ENCODE data around the gene ENTR1.

DNA sequence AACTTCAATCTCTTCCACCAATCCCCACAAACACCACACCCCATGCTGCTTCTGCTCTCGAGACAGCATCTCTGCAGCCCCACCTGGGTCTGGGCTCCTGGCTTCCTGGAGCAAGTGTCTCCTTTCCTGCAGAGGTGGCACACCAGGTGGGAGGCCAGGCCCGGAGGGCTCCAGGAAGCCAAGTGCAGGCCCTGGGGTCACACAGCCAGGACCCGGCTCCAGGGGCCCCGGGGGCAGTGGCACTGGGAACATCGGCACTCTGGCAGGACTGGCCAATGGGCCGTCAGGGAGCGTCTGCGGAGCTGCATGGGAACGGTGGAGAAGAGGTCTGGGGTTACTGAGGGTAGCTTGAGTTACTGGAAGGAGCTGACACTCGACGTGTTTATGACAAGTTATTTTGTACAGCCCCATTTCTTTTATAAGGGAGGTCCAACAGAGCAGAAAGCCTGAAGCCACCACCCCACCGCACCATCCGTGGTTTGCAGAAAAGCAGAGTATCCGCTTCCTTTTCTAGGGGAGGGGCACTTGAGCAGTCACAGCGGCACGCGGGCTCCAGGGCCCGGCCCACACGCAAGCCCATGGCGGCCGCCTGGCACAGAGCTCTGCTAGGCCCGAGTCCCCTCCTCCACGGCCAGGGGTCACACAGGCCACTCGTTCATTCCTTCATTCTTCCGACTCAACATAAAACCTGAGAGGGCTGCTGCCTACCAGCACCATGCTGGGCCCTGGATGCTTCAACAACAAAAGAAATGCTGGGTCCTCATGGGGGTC, 43.8 kb upstream of the ENTR1 start:
- TF ChIP-seq, protein P1, sequence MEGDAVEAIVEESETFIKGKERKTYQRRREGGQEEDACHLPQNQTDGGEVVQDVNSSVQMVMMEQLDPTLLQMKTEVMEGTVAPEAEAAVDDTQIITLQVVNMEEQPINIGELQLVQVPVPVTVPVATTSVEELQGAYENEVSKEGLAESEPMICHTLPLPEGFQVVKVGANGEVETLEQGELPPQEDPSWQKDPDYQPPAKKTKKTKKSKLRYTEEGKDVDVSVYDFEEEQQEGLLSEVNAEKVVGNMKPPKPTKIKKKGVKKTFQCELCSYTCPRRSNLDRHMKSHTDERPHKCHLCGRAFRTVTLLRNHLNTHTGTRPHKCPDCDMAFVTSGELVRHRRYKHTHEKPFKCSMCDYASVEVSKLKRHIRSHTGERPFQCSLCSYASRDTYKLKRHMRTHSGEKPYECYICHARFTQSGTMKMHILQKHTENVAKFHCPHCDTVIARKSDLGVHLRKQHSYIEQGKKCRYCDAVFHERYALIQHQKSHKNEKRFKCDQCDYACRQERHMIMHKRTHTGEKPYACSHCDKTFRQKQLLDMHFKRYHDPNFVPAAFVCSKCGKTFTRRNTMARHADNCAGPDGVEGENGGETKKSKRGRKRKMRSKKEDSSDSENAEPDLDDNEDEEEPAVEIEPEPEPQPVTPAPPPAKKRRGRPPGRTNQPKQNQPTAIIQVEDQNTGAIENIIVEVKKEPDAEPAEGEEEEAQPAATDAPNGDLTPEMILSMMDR (conservative IDR thresholded peaks at IDR 0.05) = no peak
- no peak for TF ChIP-seq ZFX (IDR thresholded peaks at IDR 0.05)

Data from C4-2B (cell line).